A673 (cell line): ENCODE data around the gene ORAI3. TPM values are rescaled to one million over a fixed set of nuclear protein-coding genes. Genes with fewer than 3 reads are reported as not detected.

ENCODE experiments used
- BruUV-seq: library from RNA; stranded (reverse); fragments of 400-500 nt; replicated peaks from 2 replicates; lab custom pipeline; 2021; lab: Mats Ljungman, UMichigan
- CTCF ChIA-PET: fragments of 300-600 bp; sonication (Branson Sonifier 250); formaldehyde crosslinking; loops from one replicate; lab custom pipeline; 2022; ENCODE audit warnings: antibody characterized with exemption; lab: Charles Lee
- POLR2A ChIA-PET: fragments of 300-600 bp; sonication (Branson Sonifier 250); formaldehyde crosslinking; loops from one replicate; lab custom pipeline; 2022; ENCODE audit warnings: antibody characterized with exemption; ENCODE audit not compliant: low non-redundant PET; lab: Charles Lee
- DNase-seq: peaks from one replicate; pipeline ENCODE4 v3.0.0-alpha.2; 2015; ENCODE audit warnings: low spot score
- H3K27ac ChIP-seq: fragments of 200-600 bp; sonication (generic); 2 replicates; pipeline ENCODE4 v1.5.1; 2016; ENCODE audit warnings: mixed run types, low read depth, mild to moderate bottlenecking, mixed read lengths, antibody characterized with exemption, low read length; ENCODE audit not compliant: poor library complexity, severe bottlenecking
- H3K27me3 ChIP-seq: fragments of 200-600 bp; sonication (generic); replicated peaks from 2 replicates; pipeline ENCODE4 v1.6.1; 2017; ENCODE audit warnings: mixed run types, low read depth, mild to moderate bottlenecking, mixed read lengths, antibody characterized with exemption, low read length; ENCODE audit not compliant: insufficient read depth, poor library complexity
- H3K36me3 ChIP-seq: fragments of 200-600 bp; sonication (generic); 2 replicates; pipeline ENCODE4 v1.6.1; 2016; ENCODE audit warnings: mixed run types, mild to moderate bottlenecking, mixed read lengths, antibody characterized with exemption, low read length; ENCODE audit not compliant: insufficient read depth, poor library complexity, severe bottlenecking
- H3K4me1 ChIP-seq: fragments of 200-600 bp; sonication (generic); 2 replicates; pipeline ENCODE4 v1.6.1; 2017; ENCODE audit warnings: mixed run types, mild to moderate bottlenecking, mixed read lengths, antibody characterized with exemption, low read length; ENCODE audit not compliant: insufficient read depth, poor library complexity, severe bottlenecking
- H3K4me3 ChIP-seq: fragments of 200-600 bp; sonication (generic); 2 replicates; pipeline ENCODE4 v1.5.1; 2016; ENCODE audit warnings: low read depth, mixed run types, mild to moderate bottlenecking, mixed read lengths, low read length; ENCODE audit not compliant: poor library complexity, severe bottlenecking
- H3K9me3 ChIP-seq: fragments of 200-600 bp; sonication (generic); 2 replicates; pipeline ENCODE4 v1.6.1; 2016; ENCODE audit warnings: mixed run types, low read depth, mild to moderate bottlenecking, mixed read lengths, antibody characterized with exemption, low read length; ENCODE audit not compliant: poor library complexity, severe bottlenecking
- CTCF ChIP-seq: fragments of 300-800, 200-600 bp; sonication (generic); conservative IDR thresholded peaks from 2 replicates; pipeline ENCODE4 v1.5.1; 2017; ENCODE audit warnings: low read depth, mild to moderate bottlenecking, antibody characterized with exemption, low read length, moderate library complexity, mixed read lengths
- EZH2 ChIP-seq: fragments of 200-600 bp; sonication (generic); IDR thresholded peaks from 2 replicates; pipeline ENCODE4 v1.6.1; 2017; ENCODE audit warnings: borderline replicate concordance, low read depth, mild to moderate bottlenecking, mixed read lengths, antibody characterized with exemption, low read length; ENCODE audit not compliant: poor library complexity, severe bottlenecking
- intact Hi-C: fragments of 100-400 bp; cut with micrococcal nuclease; formaldehyde crosslinking; loops from one replicate; pipeline ENCODE4 v1.10.0; 2022; ENCODE audit not compliant: unreplicated experiment
- total RNA-seq: library from RNA; stranded (reverse); gene quantifications from 2 replicates; pipeline ENCODE4 v1.2.3, GENCODE V29; 2021

Gene ORAI3
- total RNA-seq, 1 experiment from 2014 or later: 2.1 TPM

- TF ChIP-seq CTCF (no peak), EZH2 (no peak)
- H3K27ac ChIP-seq: no peak overlapping the region
Observed at GRCh38 chr16:31002250-31002700, 53.4 kb downstream of the ORAI3 start.

GRCh38 chr16:31002862-31003341, 54.0 kb downstream of the ORAI3 start:
- DNase-seq: no peak
- no peaks in the 10 kb centered on the region for H3K36me3 ChIP-seq
- no peaks in the 10 kb centered on the region for H3K27me3 ChIP-seq
- BruUV-seq: no TSS peak
- CTCF ChIA-PET: no interaction called here
- no peak overlapping the region for H3K4me3 ChIP-seq
- TF ChIP-seq EZH2 (no peak), CTCF (no peak)
- no peak overlapping the region for H3K27ac ChIP-seq
- intact Hi-C loops: no loop called here
- H3K4me1 ChIP-seq: no peaks in the 10 kb centered on the region
- POLR2A ChIA-PET: no interaction called here
- H3K9me3 ChIP-seq: no peaks in the 10 kb centered on the region

More at GRCh38 chr16:31002250-31002700, 53.4 kb downstream of the ORAI3 start:
- no peaks in the 10 kb centered on the region for H3K36me3 ChIP-seq
- ChIA-PET POLR2A (no interaction called here), CTCF (no interaction called here)
- H3K27me3 ChIP-seq: no peaks in the 10 kb centered on the region
- intact Hi-C loops: no loop called here
- H3K4me1 ChIP-seq: no peaks in the 10 kb centered on the region
- BruUV-seq: no TSS peak
- no peak for DNase-seq
- no peaks in the 10 kb centered on the region for H3K9me3 ChIP-seq
- H3K4me3 ChIP-seq: no peak overlapping the region

DNA sequence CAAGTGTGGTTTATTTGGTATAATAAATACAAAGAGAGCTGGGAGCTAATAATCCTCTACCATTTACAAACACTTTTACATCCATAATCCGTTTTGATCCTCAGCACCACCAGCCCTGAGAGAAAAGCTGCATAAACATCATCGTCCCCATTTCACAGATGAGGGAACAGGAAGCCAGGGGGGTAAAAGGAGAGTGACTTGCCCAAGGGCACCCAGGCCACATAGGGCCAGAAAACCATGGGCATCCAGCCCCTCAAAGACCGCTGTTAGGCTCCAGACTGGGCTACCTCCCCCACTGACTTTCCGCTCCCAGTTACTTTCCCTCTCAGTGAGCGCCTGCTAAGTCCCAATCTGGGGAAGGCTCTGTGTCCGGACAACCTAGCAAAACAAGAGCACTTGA, 54.9 kb downstream of the ORAI3 start:
- no peak for DNase-seq
- ChIA-PET POLR2A (no interaction called here), CTCF (no interaction called here)

More for the DNA sequence above, 54.9 kb downstream of the ORAI3 start:
- no TSS peak for BruUV-seq
- Histone ChIP-seq H3K27ac (no peak overlapping the region), H3K4me1 (no peaks in the 10 kb centered on the region), H3K36me3 (no peaks in the 10 kb centered on the region), H3K9me3 (no peaks in the 10 kb centered on the region), H3K27me3 (peaks cover 4% of the 10 kb centered on the region), H3K4me3 (no peak overlapping the region)
- intact Hi-C loops: no loop called here
- TF ChIP-seq CTCF (no peak), EZH2 (no peak)

Other genes with a start within 250 kb of the ORAI3 start
- 86.2 and 104 TPM in 2 replicates for gene SRCAP, start 249.9 kb upstream of the ORAI3 start, total RNA-seq
- gene PHKG2, start 200.6 kb upstream of the ORAI3 start, total RNA-seq: 35.3 and 37.8 TPM in 2 replicates
- 11.7 and 14.1 TPM in 2 replicates for gene CFAP119, start 187.0 kb upstream of the ORAI3 start, total RNA-seq
- gene RNF40, start 186.7 kb upstream of the ORAI3 start, total RNA-seq: 132 and 145 TPM in 2 replicates
- 25.3 and 26.9 TPM in 2 replicates for gene ZNF629, start 161.9 kb upstream of the ORAI3 start, total RNA-seq
- gene BCL7C, start 55.0 kb upstream of the ORAI3 start, total RNA-seq: 28.2 and 34.7 TPM in 2 replicates
- gene CTF1, start 52.5 kb upstream of the ORAI3 start, total RNA-seq: 1.4 and 1.6 TPM in 2 replicates
- 37.0 and 39.3 TPM in 2 replicates for gene FBXL19, start 25.5 kb upstream of the ORAI3 start, total RNA-seq
- gene SETD1A, start 8.7 kb downstream of the ORAI3 start, total RNA-seq: 31.4 and 37.1 TPM in 2 replicates
- gene HSD3B7, start 36.1 kb downstream of the ORAI3 start, total RNA-seq: 0.85 and 0.95 TPM in 2 replicates
- 0.62 and 1.1 TPM in 2 replicates for gene STX1B, start 61.6 kb downstream of the ORAI3 start, total RNA-seq
- gene STX4, start 84.5 kb downstream of the ORAI3 start, total RNA-seq: 31.2 and 35.1 TPM in 2 replicates
- gene ZNF668, start 125.2 kb downstream of the ORAI3 start, total RNA-seq: 16.5 and 19.8 TPM in 2 replicates
- gene ZNF646, start 125.4 kb downstream of the ORAI3 start, total RNA-seq: 26.6 and 27.9 TPM in 2 replicates
- gene PRSS53, start 139.9 kb downstream of the ORAI3 start, total RNA-seq: 3.1 and 4.0 TPM in 2 replicates
- gene VKORC1, start 145.7 kb downstream of the ORAI3 start, total RNA-seq: 85.0 and 98.3 TPM in 2 replicates
- gene BCKDK, start 159.3 kb downstream of the ORAI3 start, total RNA-seq: 36.6 and 40.6 TPM in 2 replicates
- gene KAT8, start 168.6 kb downstream of the ORAI3 start, total RNA-seq: 65.4 and 70.6 TPM in 2 replicates
- gene PRSS8, start 186.7 kb downstream of the ORAI3 start, total RNA-seq: not detected in 2 replicates
- 0.41 and 0.72 TPM in 2 replicates for gene PRSS36, start 201.0 kb downstream of the ORAI3 start, total RNA-seq
- 1,134 and 1,264 TPM in 2 replicates for gene FUS, start 231.1 kb downstream of the ORAI3 start, total RNA-seq